Subcutaneous abdominal adipose tissue (tissue), 5 donors: ENCODE results near the gene C16orf96.
A peak's percentile ranks its signal among the peaks of the same experiment; 100 is the strongest.

Experiments
- H3K27ac ChIP-seq: one replicate; pipeline ENCODE4 v1.7.0; 2013; ENCODE audit warnings: low read depth, mild to moderate bottlenecking, inconsistent platforms, low read length, moderate library complexity
- H3K27me3 ChIP-seq, 5 donors: one replicate each; pipeline ENCODE4 v1.7.0; 2013; ENCODE audit warnings: low read length in 5 of 5, inconsistent platforms in 1 of 5; ENCODE audit not compliant: control insufficient read depth in 5 of 5, insufficient read depth in 4 of 5
- H3K36me3 ChIP-seq, 5 donors: one replicate each; pipeline ENCODE4 v1.7.0; 2013; ENCODE audit warnings: low read length in 5 of 5; ENCODE audit not compliant: control insufficient read depth in 5 of 5, insufficient read depth in 5 of 5
- H3K4me1 ChIP-seq, 5 donors: one replicate each; pipeline ENCODE4 v1.7.0; 2013; ENCODE audit warnings: low read length in 5 of 5, mild to moderate bottlenecking in 3 of 5, moderate library complexity in 1 of 5; ENCODE audit not compliant: control insufficient read depth in 5 of 5, insufficient read depth in 5 of 5
- H3K4me3 ChIP-seq, 5 donors: one replicate each; pipeline ENCODE4 v1.7.0; 2013; ENCODE audit warnings: low read length in 5 of 5, low read depth in 1 of 5
- H3K9ac ChIP-seq, 5 donors: one replicate each; pipeline ENCODE4 v1.7.0; 2013; ENCODE audit warnings: low read length in 5 of 5, mild to moderate bottlenecking in 4 of 5, moderate library complexity in 3 of 5
- H3K9me3 ChIP-seq, 5 donors: one replicate each; pipeline ENCODE4 v1.7.0; 2013; ENCODE audit warnings: low read length in 5 of 5; ENCODE audit not compliant: control insufficient read depth in 5 of 5
- donor health status: healthy.
- donor health status: healthy.
- donor health status: healthy.
- donor health status: healthy.
- donor health status: healthy.

Gene C16orf96

DNA sequence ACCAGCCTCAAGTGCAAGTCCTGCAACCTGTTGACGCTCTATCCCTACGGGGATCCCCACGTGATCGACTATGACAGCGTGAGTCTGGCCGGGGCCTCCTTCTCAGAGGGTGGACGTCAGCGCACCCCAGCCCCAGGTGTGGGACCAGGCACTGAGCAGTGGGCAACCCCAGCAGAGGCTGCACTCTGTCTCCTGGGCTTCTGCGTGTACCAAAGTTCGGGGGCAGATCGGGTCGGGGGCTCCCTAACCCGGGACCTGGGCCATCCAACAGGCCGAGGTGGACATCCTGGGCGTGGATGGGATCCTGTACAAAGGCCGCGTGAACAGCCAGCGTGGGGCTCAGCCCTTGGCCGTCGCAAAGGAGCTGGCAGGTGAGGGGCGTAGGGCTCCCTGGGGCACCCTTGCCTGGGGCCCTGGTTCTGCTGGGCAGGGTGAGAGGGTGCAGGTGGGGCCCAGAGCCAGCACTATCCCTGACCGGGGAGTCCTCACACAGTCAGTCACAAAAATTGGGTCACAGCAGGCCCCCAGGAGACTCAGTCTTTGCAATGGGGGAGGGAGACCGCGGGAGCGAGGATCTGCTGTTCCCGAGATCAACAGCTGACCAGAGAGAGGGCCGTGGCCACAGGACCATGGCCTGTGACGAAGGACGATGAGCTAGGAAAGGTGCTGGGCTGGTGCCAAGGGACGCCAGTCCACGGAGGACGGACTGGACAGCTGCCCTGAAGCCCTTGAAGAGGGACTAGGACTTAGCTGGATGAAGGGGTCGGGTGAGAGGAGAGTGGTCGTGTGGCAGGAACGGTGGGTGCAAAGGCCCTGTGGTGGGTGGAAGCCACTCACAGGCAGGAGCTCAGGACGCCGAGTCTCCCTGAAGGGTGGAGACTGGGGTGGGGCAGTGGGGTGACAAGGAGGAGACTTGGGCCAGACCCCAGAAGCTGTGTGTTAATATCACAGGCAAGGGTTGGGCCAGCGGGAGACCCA is 38.6 kb downstream of the C16orf96 start:
- H3K27ac ChIP-seq = no peak overlapping the region
- no peaks in the 10 kb centered on the region for H3K36me3 ChIP-seq
- H3K27me3 ChIP-seq = peaks cover 0 to 11% (median 9%) of the 10 kb centered on the region in 5 donors
- no peaks in the 10 kb centered on the region for H3K9me3 ChIP-seq
- H3K4me1 ChIP-seq = no peaks in the 10 kb centered on the region
- H3K4me3 ChIP-seq = no peak overlapping the region
- no peak overlapping the region for H3K9ac ChIP-seq

DNA sequence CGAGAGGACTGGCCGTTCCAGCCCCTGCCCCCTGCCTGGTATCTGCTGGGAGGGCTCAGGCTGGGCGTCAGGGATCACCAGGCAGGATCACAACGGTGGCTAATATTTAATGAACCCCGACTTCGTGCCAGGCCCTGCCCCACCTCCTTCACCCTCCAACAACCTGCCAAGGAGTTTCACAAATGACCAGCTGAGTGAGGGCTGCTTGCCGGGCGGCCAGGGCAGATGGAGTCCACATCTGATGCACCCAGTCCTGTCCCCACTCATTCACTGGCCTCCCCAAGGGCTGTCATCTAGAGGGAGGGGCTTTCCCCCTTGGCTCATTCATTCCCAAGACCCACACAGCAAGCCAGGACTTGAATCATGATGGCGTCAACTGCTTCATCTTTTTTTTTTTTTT is 41.0 kb downstream of the C16orf96 start:
- H3K4me3 ChIP-seq = no peak overlapping the region
- H3K27me3 ChIP-seq = peaks cover 9 to 18% (median 11%) of the 10 kb centered on the region in 5 donors
- no peak overlapping the region for H3K9ac ChIP-seq

DNA sequence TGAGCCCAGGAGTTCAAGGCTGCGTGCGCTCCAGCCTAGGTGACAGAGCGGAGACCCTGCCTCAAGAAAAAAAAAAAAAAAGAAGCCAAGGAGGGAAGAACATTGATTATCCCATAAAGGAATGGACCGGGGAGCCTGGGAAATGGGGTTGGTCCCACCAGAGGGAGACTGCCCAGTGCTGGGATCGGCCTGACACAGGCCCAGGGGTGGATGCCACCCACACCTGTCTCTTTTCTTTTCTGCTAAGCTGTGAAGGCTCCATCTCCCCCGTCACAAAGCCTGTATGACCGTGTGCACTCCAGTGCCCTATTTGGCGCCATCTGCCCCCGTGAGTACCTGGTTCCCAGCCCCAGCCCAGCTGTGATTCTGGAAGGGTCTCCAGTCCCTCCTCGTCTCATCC is 42.9 kb downstream of the C16orf96 start:
- H3K4me3 ChIP-seq = no peak overlapping the region
- no peaks in the 10 kb centered on the region for H3K9me3 ChIP-seq
- peaks cover 0 to 10% (median 8%) of the 10 kb centered on the region in 5 donors for H3K4me1 ChIP-seq
- no peaks in the 10 kb centered on the region for H3K36me3 ChIP-seq
- peaks cover 12 to 26% (median 16%) of the 10 kb centered on the region in 5 donors for H3K27me3 ChIP-seq
- H3K9ac ChIP-seq = no peak overlapping the region
- no peak overlapping the region for H3K27ac ChIP-seq

More for the DNA sequence above, 41.0 kb downstream of the C16orf96 start:
- H3K27ac ChIP-seq = no peak overlapping the region
- H3K9me3 ChIP-seq = no peaks in the 10 kb centered on the region
- no peaks in the 10 kb centered on the region for H3K36me3 ChIP-seq
- H3K4me1 ChIP-seq = peaks cover 0 to 10% (median 8%) of the 10 kb centered on the region in 5 donors

- Histone ChIP-seq H3K9me3 (no peaks in the 10 kb centered on the region), H3K4me3 (no peak overlapping the region), H3K27me3 (peaks cover 12 to 26% (median 19%) of the 10 kb centered on the region in 5 donors), H3K9ac (no peak overlapping the region), H3K27ac (no peak overlapping the region), H3K36me3 (no peaks in the 10 kb centered on the region), H3K4me1 (peaks cover 0 to 10% (median 8%) of the 10 kb centered on the region in 5 donors)
Measured at GRCh38 chr16:4599545-4599944, 43.4 kb downstream of the C16orf96 start.

GRCh38 chr16:4601036-4601863 is 45.1 kb downstream of the C16orf96 start:
- Histone ChIP-seq H3K4me1 (peaks cover 0 to 10% (median 8%) of the 10 kb centered on the region in 5 donors), H3K9ac (peak overlapping the region in 1 of 5 donors; percentile 11), H3K4me3 (peak overlapping the region in 3 of 5 donors; percentile 27 to 35 (median 34)), H3K9me3 (no peaks in the 10 kb centered on the region), H3K27me3 (peaks cover 11 to 20% (median 15%) of the 10 kb centered on the region in 5 donors), H3K36me3 (no peaks in the 10 kb centered on the region), H3K27ac (no peak overlapping the region)

DNA sequence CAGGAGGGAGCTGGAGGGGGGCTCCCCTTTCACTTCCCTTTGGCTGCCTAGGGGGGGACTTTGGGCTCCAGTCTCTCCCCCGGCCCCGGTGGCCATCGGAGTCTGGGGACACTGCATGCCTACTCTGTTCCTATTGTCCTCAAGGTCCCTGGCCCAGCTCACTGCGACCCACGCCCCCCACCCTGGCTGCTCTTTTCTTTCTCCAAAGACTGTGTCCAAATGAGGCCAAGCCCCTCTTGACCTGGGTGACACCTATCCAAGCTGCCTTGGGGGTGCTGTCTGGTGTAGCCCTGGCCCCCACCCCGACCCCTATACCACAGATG is 45.7 kb downstream of the C16orf96 start:
- no peak overlapping the region for H3K4me3 ChIP-seq
- H3K36me3 ChIP-seq = no peaks in the 10 kb centered on the region
- no peak overlapping the region for H3K9ac ChIP-seq
- H3K27me3 ChIP-seq = peaks cover 11 to 20% (median 15%) of the 10 kb centered on the region in 5 donors
- H3K9me3 ChIP-seq = no peaks in the 10 kb centered on the region
- peaks cover 0 to 10% (median 8%) of the 10 kb centered on the region in 5 donors for H3K4me1 ChIP-seq
- no peak overlapping the region for H3K27ac ChIP-seq

GRCh38 chr16:4602331-4602730 is 46.2 kb downstream of the C16orf96 start:
- Histone ChIP-seq H3K4me3 (no peak overlapping the region), H3K27ac (no peak overlapping the region)

GRCh38 chr16:4603624-4604170 is 47.6 kb downstream of the C16orf96 start:
- Histone ChIP-seq H3K4me3 (no peak overlapping the region), H3K9ac (no peak overlapping the region), H3K36me3 (peaks cover 0 to 15% (median 11%) of the 10 kb centered on the region in 5 donors), H3K27ac (no peak overlapping the region), H3K4me1 (peaks cover 0 to 10% (median 8%) of the 10 kb centered on the region in 5 donors), H3K9me3 (no peaks in the 10 kb centered on the region), H3K27me3 (peaks cover 11 to 17% (median 15%) of the 10 kb centered on the region in 5 donors)

More at GRCh38 chr16:4602331-4602730, 46.2 kb downstream of the C16orf96 start:
- peaks cover 11 to 20% (median 15%) of the 10 kb centered on the region in 5 donors for H3K27me3 ChIP-seq
- H3K4me1 ChIP-seq = peaks cover 0 to 10% (median 8%) of the 10 kb centered on the region in 5 donors
- no peaks in the 10 kb centered on the region for H3K9me3 ChIP-seq
- peaks cover 0 to 1% (median 0%) of the 10 kb centered on the region in 5 donors for H3K36me3 ChIP-seq
- no peak overlapping the region for H3K9ac ChIP-seq

DNA sequence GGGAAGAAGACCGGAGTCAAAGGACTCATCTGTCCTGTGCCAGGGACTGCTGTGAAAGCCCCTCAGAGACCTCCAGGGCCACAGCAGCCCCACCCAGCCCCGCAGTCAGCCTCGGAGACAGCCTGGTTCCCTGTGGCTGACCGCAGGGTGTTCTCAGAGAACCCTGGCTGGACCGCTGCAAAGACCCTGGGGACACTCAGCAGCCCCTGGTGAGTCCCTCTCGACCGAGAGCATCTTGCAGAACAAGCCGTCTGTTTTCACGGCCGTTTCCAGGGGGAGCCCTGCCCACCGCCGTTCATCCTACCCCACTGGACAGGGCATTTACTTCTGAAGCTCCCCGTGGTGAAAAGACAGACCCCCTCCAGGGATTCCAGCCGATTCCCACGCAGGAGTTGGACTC is 48.3 kb downstream of the C16orf96 start:
- peak overlapping the region in 1 of 5 donors; percentile 26 for H3K4me3 ChIP-seq
- no peak overlapping the region for H3K27ac ChIP-seq
- no peak overlapping the region for H3K9ac ChIP-seq
- H3K36me3 ChIP-seq = peaks cover 0 to 21% (median 17%) of the 10 kb centered on the region in 5 donors
- no peaks in the 10 kb centered on the region for H3K9me3 ChIP-seq
- peaks cover 8 to 17% (median 12%) of the 10 kb centered on the region in 5 donors for H3K27me3 ChIP-seq
- peaks cover 0 to 10% (median 8%) of the 10 kb centered on the region in 5 donors for H3K4me1 ChIP-seq
